ENCODE measurements around the gene SLC29A2. TPM values are rescaled to one million over a fixed set of nuclear protein-coding genes. Genes with fewer than 3 reads are reported as not detected.

SLC29A2 gene
- total and polyA plus RNA-seq, 2 donors (not counting 1 experiment from before 2014, with no cell fraction given): 0.17 to 1.7 TPM

DNA sequence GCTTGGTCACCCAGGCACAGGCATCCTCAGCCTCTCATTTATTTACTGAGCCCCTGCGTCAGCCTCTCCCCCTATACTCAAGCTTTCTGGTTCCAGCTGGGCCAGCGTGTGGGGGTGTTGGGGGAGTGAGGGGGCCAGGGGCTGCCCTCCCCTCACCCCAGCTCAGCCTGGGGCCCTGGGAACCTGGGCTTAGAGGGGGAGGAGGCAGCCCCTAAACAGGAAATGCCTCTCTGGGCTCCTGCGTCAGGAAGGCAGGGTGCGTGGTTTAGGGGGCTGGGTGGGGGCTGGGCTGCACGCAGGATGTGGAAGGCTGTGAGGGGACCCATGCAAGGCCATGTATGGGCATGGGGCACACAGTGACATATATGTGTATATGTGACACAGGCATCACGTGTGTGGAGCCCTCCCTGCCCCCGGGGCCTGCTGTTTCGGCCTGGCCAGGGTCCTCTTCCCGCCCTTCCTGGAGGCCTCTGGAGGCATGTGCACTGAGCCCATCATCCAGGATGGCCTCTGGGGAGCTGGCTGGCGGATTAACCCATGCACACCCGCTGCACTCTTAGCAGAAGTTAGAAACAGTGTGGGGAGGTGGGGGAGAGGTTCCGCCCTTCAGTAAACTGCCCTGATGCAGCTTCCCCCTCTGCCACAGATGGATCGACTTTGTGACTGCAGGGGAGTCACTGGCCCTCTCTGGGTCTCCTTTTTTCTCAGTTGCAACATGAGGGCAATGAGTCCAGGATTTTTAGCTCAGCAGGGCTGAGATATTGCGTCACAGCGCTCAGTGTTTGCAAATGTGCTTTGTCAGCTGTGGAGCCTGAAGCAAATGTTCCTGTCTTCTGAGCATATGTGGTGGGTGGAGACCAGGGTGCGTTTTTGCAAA is 53.6 kb downstream of the SLC29A2 start:
- TF ChIP-seq, protein P1, sequence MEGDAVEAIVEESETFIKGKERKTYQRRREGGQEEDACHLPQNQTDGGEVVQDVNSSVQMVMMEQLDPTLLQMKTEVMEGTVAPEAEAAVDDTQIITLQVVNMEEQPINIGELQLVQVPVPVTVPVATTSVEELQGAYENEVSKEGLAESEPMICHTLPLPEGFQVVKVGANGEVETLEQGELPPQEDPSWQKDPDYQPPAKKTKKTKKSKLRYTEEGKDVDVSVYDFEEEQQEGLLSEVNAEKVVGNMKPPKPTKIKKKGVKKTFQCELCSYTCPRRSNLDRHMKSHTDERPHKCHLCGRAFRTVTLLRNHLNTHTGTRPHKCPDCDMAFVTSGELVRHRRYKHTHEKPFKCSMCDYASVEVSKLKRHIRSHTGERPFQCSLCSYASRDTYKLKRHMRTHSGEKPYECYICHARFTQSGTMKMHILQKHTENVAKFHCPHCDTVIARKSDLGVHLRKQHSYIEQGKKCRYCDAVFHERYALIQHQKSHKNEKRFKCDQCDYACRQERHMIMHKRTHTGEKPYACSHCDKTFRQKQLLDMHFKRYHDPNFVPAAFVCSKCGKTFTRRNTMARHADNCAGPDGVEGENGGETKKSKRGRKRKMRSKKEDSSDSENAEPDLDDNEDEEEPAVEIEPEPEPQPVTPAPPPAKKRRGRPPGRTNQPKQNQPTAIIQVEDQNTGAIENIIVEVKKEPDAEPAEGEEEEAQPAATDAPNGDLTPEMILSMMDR (conservative IDR thresholded peaks at IDR 0.05 in 1 of 2, IDR thresholded peaks at IDR 0.05 in 1 of 2; ENCODE audit: low read depth in 1 of 2, low read length in 2 of 2): no peak
- TF ChIP-seq EZH2 (IDR thresholded peaks at IDR 0.05; ENCODE audit: low read length, missing control alignments): no peak
- Histone ChIP-seq H3K9me3 (ENCODE audit: control insufficient read depth, insufficient read depth, low read depth, low read length) (no peaks in the 10 kb centered on the region), H3K4me2 (ENCODE audit: extremely low read depth, insufficient read depth, low read length) (peak overlapping the region; percentile 17), H3K4me1 (ENCODE audit: control insufficient read depth, extremely low read depth, insufficient read depth, low read length) (peaks cover 24% of the 10 kb centered on the region), H3K9ac (ENCODE audit: insufficient read depth, low read length) (peak overlapping the region; percentile 55), H3K27ac (ENCODE audit: insufficient read depth, low read length) (peak overlapping the region; percentile 84), H3K79me2 (ENCODE audit: control insufficient read depth, insufficient read depth, low read length) (peaks cover 33% of the 10 kb centered on the region), H3K27me3 (ENCODE audit: control insufficient read depth, insufficient read depth, low read length) (no peaks in the 10 kb centered on the region), H3K4me3 (replicated peaks in 1 of 4; ENCODE audit: control extremely low read depth in 1 of 4, insufficient read depth in 1 of 4, low read depth in 3 of 4, low read length in 4 of 4) (peak overlapping the region in 1 of 4 experiments; percentile 90), H4K20me1 (ENCODE audit: control insufficient read depth, extremely low read depth, insufficient read depth, low read length) (no peaks in the 10 kb centered on the region), H3K36me3 (ENCODE audit: control insufficient read depth, insufficient read depth, low read length) (peaks cover 7% of the 10 kb centered on the region), H2AFZ (ENCODE audit: low read length) (no peak overlapping the region)
- DNase-seq (ENCODE audit: low read depth in 2 of 2): peak; percentile 48 to 98

DNA sequence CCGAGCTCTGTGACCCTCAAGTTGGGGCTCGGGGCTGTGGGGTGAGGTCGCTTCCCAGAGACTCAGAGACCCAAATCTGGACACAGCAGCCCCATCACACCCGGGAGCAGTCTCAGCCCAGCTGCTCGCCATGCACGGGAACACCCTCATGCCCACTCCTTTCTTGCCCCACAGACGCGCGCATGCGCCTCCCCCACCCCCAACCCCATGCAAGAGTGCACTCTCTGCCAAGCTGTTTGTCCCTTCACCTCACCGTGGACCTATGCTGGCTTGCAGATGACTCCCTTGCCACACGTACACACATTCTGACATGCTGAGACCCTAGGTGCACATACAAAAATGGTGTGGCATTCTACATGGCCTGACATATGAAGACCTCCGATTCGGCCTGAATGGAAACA is 54.2 kb downstream of the SLC29A2 start:
- H4K20me1 ChIP-seq (ENCODE audit: control insufficient read depth, extremely low read depth, insufficient read depth, low read length): no peaks in the 10 kb centered on the region
- no peak overlapping the region for H2AFZ ChIP-seq (ENCODE audit: low read length)

DNA sequence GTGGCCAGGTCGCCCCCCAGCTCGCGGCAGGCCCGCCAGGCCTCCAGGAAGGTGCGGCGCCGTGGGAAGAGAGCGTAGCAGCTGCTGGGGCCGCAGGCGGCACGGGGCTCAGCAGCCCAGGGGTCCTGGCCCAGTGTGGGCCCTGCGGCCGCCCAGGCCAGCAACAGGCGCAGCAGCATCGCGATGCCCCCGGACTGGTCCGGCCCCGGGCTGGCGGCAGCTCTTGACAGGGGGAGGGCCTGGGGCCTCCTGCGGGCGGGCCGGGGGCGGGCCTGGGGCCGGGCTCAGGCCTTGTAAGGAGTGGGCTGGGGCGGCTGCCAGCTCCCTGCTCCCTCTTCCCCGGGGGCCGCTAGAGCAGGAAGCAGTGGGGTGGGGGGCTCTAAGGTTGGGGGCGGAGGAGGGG is 54.7 kb downstream of the SLC29A2 start, which contains the start of gene CD248:
Gene CD248 (minus strand): TSS at position 196 of the 403 bp plus-strand sequence. CDS start 17 bp downstream, at position 179.
- H3K36me3 ChIP-seq (ENCODE audit: control insufficient read depth, insufficient read depth, low read length): peaks cover 7% of the 10 kb centered on the region
- TF ChIP-seq EZH2 (IDR thresholded peaks at IDR 0.05; ENCODE audit: low read length, missing control alignments): no peak
- TF ChIP-seq, protein P1 (conservative IDR thresholded peaks at IDR 0.05 in 1 of 2, IDR thresholded peaks at IDR 0.05 in 1 of 2; ENCODE audit: low read depth in 1 of 2, low read length in 2 of 2): no peak
- H3K9me3 ChIP-seq (ENCODE audit: control insufficient read depth, insufficient read depth, low read depth, low read length): no peaks in the 10 kb centered on the region
- no peaks in the 10 kb centered on the region for H3K27me3 ChIP-seq (ENCODE audit: control insufficient read depth, insufficient read depth, low read length)
- H4K20me1 ChIP-seq (ENCODE audit: control insufficient read depth, extremely low read depth, insufficient read depth, low read length): no peaks in the 10 kb centered on the region
- DNase-seq (ENCODE audit: low read depth in 2 of 2): peak; percentile 66 to 89
- H3K4me1 ChIP-seq (ENCODE audit: control insufficient read depth, extremely low read depth, insufficient read depth, low read length): peaks cover 19% of the 10 kb centered on the region
- peak within 1 kb of the TSS; percentile 99 for H3K4me2 ChIP-seq (ENCODE audit: extremely low read depth, insufficient read depth, low read length)
- H3K79me2 ChIP-seq (ENCODE audit: control insufficient read depth, insufficient read depth, low read length): peaks cover 33% of the 10 kb centered on the region
- H3K9ac ChIP-seq (ENCODE audit: insufficient read depth, low read length): peak within 1 kb of the TSS; percentile 85
- peak within 1 kb of the TSS; percentile 97 for H3K27ac ChIP-seq (ENCODE audit: insufficient read depth, low read length)
- peak within 1 kb of the TSS; percentile 66 to 90 (median 82) for H3K4me3 ChIP-seq (replicated peaks in 1 of 4; ENCODE audit: control extremely low read depth in 1 of 4, insufficient read depth in 1 of 4, low read depth in 3 of 4, low read length in 4 of 4)
- H2AFZ ChIP-seq (ENCODE audit: low read length): no peak within 1 kb of the TSS

More for the DNA sequence above, 54.2 kb downstream of the SLC29A2 start:
- Histone ChIP-seq H3K4me2 (ENCODE audit: extremely low read depth, insufficient read depth, low read length) (peak overlapping the region; percentile 66), H3K4me3 (replicated peaks in 1 of 4; ENCODE audit: control extremely low read depth in 1 of 4, insufficient read depth in 1 of 4, low read depth in 3 of 4, low read length in 4 of 4) (peak overlapping the region in 1 of 4 experiments; percentile 90), H3K9me3 (ENCODE audit: control insufficient read depth, insufficient read depth, low read depth, low read length) (no peaks in the 10 kb centered on the region), H3K9ac (ENCODE audit: insufficient read depth, low read length) (peak overlapping the region; percentile 35), H3K36me3 (ENCODE audit: control insufficient read depth, insufficient read depth, low read length) (peaks cover 7% of the 10 kb centered on the region), H3K27me3 (ENCODE audit: control insufficient read depth, insufficient read depth, low read length) (no peaks in the 10 kb centered on the region), H3K27ac (ENCODE audit: insufficient read depth, low read length) (peak overlapping the region; percentile 84), H3K4me1 (ENCODE audit: control insufficient read depth, extremely low read depth, insufficient read depth, low read length) (peaks cover 20% of the 10 kb centered on the region), H3K79me2 (ENCODE audit: control insufficient read depth, insufficient read depth, low read length) (peaks cover 33% of the 10 kb centered on the region)
- TF ChIP-seq EZH2 (IDR thresholded peaks at IDR 0.05; ENCODE audit: low read length, missing control alignments): no peak
- TF ChIP-seq, protein P1 (conservative IDR thresholded peaks at IDR 0.05 in 1 of 2, IDR thresholded peaks at IDR 0.05 in 1 of 2; ENCODE audit: low read depth in 1 of 2, low read length in 2 of 2): no peak
- DNase-seq (ENCODE audit: low read depth in 2 of 2): peak; percentile 20 to 81

Data from fibroblast of lung (primary cell).